Nephron progenitor cell (in vitro differentiated cells): ENCODE data around the gene CRYBG2.

ENCODE experiments used
- DNase-seq: peaks from one replicate; pipeline ENCODE4 v3.0.0; 2021
- H3K27ac Mint-ChIP-seq: 2 replicates; pipeline ENCODE4 v1.8.0; 2021; ENCODE audit warnings: mild to moderate bottlenecking, moderate library complexity, mixed read lengths
- H3K27me3 Mint-ChIP-seq: 2 replicates; pipeline ENCODE4 v1.8.0; 2021; ENCODE audit warnings: mild to moderate bottlenecking, low read depth, mixed read lengths; ENCODE audit not compliant: poor library complexity
- H3K36me3 Mint-ChIP-seq: 2 replicates; pipeline ENCODE4 v1.8.0; 2021; ENCODE audit warnings: low read depth, mixed read lengths
- H3K4me1 Mint-ChIP-seq: 2 replicates; pipeline ENCODE4 v1.8.0; 2021; ENCODE audit warnings: mixed read lengths
- H3K4me3 Mint-ChIP-seq: 2 replicates; pipeline ENCODE4 v1.8.0; 2021; ENCODE audit warnings: mild to moderate bottlenecking, moderate library complexity, mixed read lengths
- H3K9me3 Mint-ChIP-seq: 2 replicates; pipeline ENCODE4 v1.8.0; 2021; ENCODE audit warnings: mild to moderate bottlenecking, moderate library complexity, mixed read lengths
- TF ChIP-seq, protein P1 (sequence below): fragments of 200-600 bp; sonication (generic); IDR thresholded peaks from 2 replicates; pipeline ENCODE4 v1.5.0; 2021; ENCODE audit warnings: antibody characterized with exemption

CRYBG2 gene

GRCh38 chr1:26353976-26354820, at the start of gene CRYBG2:
TSS of gene CRYBG2 (minus strand) at chr1:26354130. CDS start at chr1:26346657, 7,473 bp downstream.
- H3K27ac Mint-ChIP-seq: peak within 1 kb of the TSS; percentile 57
- no peak within 1 kb of the TSS for H3K4me3 Mint-ChIP-seq
- peaks cover 20% of the 10 kb centered on the region for H3K27me3 Mint-ChIP-seq
- no peaks in the 10 kb centered on the region for H3K36me3 Mint-ChIP-seq
- peaks cover 66% of the 10 kb centered on the region for H3K4me1 Mint-ChIP-seq
- no peak for DNase-seq
- H3K9me3 Mint-ChIP-seq: no peaks in the 10 kb centered on the region
- TF ChIP-seq, protein P1, sequence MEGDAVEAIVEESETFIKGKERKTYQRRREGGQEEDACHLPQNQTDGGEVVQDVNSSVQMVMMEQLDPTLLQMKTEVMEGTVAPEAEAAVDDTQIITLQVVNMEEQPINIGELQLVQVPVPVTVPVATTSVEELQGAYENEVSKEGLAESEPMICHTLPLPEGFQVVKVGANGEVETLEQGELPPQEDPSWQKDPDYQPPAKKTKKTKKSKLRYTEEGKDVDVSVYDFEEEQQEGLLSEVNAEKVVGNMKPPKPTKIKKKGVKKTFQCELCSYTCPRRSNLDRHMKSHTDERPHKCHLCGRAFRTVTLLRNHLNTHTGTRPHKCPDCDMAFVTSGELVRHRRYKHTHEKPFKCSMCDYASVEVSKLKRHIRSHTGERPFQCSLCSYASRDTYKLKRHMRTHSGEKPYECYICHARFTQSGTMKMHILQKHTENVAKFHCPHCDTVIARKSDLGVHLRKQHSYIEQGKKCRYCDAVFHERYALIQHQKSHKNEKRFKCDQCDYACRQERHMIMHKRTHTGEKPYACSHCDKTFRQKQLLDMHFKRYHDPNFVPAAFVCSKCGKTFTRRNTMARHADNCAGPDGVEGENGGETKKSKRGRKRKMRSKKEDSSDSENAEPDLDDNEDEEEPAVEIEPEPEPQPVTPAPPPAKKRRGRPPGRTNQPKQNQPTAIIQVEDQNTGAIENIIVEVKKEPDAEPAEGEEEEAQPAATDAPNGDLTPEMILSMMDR: no peak

DNA sequence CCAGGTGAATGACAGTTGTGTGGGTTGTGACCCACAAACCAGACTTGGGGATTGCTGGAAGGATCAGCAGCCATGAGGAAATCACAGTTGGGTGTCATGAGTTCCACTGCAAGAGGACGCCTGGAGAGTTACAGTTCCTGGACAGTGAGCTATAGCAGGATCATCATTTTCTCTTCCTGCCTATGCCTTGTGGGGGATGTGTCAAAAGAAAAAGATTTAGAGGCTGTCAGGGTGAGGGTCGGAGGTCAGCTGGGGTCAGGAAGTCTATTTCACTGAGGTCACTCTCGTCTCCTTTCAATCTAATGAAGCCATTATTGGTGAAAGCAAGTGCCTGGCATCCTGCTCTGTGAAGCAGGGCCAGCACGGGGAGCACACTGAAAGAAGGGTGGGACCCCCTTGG, 49.7 kb upstream of the CRYBG2 start:
- no peaks in the 10 kb centered on the region for H3K36me3 Mint-ChIP-seq
- no peak overlapping the region for H3K4me3 Mint-ChIP-seq
- H3K27ac Mint-ChIP-seq: no peak overlapping the region
- H3K4me1 Mint-ChIP-seq: peaks cover 23% of the 10 kb centered on the region
- H3K27me3 Mint-ChIP-seq: peaks cover 8% of the 10 kb centered on the region
- TF ChIP-seq, protein P1: no peak
- H3K9me3 Mint-ChIP-seq: no peaks in the 10 kb centered on the region
- DNase-seq: peak; percentile 34

- Mint-ChIP-seq H3K4me3 (no peak overlapping the region), H3K36me3 (no peaks in the 10 kb centered on the region)
These were observed 48.0 kb upstream of the CRYBG2 start for GRCh38 chr1:26401891-26402290.

GRCh38 chr1:26399034-26399433, 45.1 kb upstream of the CRYBG2 start:
- no peaks in the 10 kb centered on the region for H3K36me3 Mint-ChIP-seq
- H3K9me3 Mint-ChIP-seq: no peaks in the 10 kb centered on the region
- no peak overlapping the region for H3K27ac Mint-ChIP-seq

More at GRCh38 chr1:26401891-26402290, 48.0 kb upstream of the CRYBG2 start:
- TF ChIP-seq, protein P1: no peak
- peaks cover 8% of the 10 kb centered on the region for H3K27me3 Mint-ChIP-seq
- no peak for DNase-seq
- H3K9me3 Mint-ChIP-seq: no peaks in the 10 kb centered on the region
- peaks cover 19% of the 10 kb centered on the region for H3K4me1 Mint-ChIP-seq
- H3K27ac Mint-ChIP-seq: no peak overlapping the region

DNA sequence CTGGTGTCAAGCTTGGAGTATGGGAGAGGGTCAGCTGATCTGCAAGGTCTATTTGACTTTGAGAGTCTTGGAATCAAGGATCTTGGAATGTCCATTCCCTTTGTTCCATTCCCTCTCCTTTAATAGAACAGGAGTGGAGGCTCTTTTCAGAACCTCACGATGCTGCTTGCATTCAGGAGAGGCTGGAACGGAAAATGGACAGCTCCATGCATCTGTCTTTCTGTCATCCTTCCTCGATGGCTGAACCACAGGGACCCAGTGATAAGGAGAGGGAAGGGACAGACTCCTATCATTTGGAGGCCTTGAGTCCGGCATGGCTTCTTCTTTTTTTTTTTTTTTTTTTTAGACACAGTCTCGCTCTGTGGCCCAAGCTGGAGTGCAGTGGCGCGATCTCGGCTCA, 41.8 kb upstream of the CRYBG2 start:
- no peak for DNase-seq
- Mint-ChIP-seq H3K27ac (peak overlapping the region; percentile 21), H3K36me3 (no peaks in the 10 kb centered on the region), H3K4me3 (no peak overlapping the region), H3K9me3 (no peaks in the 10 kb centered on the region), H3K4me1 (peaks cover 26% of the 10 kb centered on the region), H3K27me3 (no peaks in the 10 kb centered on the region)
- TF ChIP-seq, protein P1: no peak

More at GRCh38 chr1:26399034-26399433, 45.1 kb upstream of the CRYBG2 start:
- Mint-ChIP-seq H3K4me3 (no peak overlapping the region), H3K4me1 (peaks cover 15% of the 10 kb centered on the region), H3K27me3 (peaks cover 4% of the 10 kb centered on the region)
- TF ChIP-seq, protein P1: no peak
- no peak for DNase-seq

DNA sequence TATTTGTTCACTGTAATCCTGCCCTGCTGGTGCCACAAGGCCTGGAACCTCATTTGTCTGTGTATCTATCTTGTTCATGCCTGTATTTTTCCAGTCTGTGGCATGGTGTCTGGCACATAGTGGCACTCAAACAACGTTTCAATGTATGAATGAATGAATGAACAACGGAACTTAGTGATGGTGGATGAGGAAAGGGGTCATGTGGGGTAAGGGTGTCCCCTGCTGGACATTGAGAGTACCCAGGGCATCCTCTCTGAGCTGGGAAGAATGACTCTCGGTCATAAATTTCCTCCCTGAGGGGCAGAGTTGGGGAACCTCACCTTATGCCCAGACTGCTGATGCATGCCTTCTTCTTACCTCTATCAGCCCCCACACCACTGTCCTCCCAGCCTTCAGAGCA, 37.5 kb upstream of the CRYBG2 start:
- H3K27me3 Mint-ChIP-seq: no peaks in the 10 kb centered on the region
- TF ChIP-seq, protein P1: peak; percentile 62
- no peaks in the 10 kb centered on the region for H3K9me3 Mint-ChIP-seq
- H3K27ac Mint-ChIP-seq: peak overlapping the region; percentile 3
- H3K4me3 Mint-ChIP-seq: no peak overlapping the region
- DNase-seq: peak; percentile 40
- H3K4me1 Mint-ChIP-seq: peaks cover 49% of the 10 kb centered on the region
- no peaks in the 10 kb centered on the region for H3K36me3 Mint-ChIP-seq
